HG03432 (cell line): Measurements from ENCODE around the gene RAMP2.

ENCODE experiments used
- ATAC-seq: cut with Tn5 transposase; IDR thresholded peaks from one replicate; pipeline ENCODE4 v1.9.1; 2021; ENCODE audit warnings: mild to moderate bottlenecking, moderate library complexity; ENCODE audit not compliant: unreplicated experiment

Gene RAMP2

GRCh38 chr17:42791948-42792347 lies 30.9 kb downstream of the RAMP2 start:
- no peak for ATAC-seq

DNA sequence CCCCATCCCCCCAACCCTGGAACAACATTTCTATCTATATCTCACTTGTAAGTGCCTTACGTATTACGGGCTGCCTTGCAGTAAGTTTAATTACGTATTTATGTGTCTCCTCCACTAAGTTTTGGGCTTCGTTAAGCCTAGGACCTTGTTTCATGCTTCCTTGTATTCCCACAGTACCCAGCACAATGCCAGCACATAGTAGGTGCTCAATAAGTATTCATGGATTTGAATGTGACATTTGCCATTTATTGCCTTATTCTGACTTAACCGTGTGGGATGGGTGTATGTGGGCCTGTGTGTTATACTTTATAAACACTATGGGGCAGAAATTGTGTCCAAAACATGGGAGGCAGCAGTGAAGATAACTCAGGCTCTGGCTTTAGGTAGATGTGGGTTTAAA lies 31.5 kb downstream of the RAMP2 start:
- ATAC-seq: no peak

DNA sequence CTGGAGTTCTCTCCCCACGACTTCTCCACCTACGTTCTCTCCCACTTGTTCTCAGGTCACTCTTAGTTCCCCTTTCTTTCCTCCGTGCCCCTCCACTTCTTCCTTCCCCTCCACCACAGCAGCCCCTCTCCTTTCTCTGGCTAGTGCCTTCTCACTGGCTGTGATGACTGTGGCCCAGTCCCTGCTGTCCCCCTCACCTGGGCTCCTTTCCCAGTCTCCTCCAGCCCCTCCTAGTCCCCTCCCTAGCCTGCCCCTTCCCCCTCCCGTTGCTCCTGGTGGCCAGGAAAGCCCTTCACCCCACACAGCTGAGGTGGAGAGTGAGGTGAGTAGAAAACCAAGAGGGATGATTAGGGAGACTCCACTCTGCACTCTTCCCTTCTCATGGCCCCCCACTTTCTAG lies 34.0 kb downstream of the RAMP2 start:
- ATAC-seq: no peak

GRCh38 chr17:42795465-42795864 lies 34.4 kb downstream of the RAMP2 start:
- no peak for ATAC-seq

DNA sequence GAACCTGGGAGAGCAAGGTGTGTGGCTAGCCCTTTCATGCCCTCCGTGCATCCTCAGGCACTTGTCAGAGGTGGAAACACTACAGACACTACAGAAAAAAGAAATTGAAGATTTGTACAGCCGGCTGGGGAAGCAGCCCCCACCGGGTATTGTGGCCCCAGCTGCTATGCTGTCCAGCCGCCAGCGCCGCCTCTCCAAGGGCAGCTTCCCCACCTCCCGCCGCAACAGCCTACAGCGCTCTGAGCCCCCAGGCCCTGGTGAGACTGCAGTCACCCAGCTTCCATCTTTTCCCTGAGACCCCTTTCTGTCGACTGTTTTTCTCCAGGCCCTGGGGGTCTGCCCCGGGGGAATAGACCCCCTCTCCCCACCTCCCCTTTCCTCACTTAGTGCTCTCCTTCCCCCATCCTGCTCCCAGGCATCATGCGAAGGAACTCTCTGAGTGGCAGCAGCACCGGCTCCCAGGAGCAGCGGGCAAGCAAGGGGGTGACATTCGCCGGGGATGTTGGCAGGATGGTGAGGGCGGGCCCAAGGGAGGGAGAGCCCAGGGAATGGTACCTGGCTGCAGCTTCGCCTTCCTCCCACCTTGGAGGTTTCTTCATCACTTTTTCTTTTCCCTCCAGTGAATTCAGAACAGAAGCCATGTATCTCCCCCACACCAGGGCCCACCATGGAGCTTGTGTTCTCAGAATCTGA lies 35.2 kb downstream of the RAMP2 start:
- no peak for ATAC-seq

DNA sequence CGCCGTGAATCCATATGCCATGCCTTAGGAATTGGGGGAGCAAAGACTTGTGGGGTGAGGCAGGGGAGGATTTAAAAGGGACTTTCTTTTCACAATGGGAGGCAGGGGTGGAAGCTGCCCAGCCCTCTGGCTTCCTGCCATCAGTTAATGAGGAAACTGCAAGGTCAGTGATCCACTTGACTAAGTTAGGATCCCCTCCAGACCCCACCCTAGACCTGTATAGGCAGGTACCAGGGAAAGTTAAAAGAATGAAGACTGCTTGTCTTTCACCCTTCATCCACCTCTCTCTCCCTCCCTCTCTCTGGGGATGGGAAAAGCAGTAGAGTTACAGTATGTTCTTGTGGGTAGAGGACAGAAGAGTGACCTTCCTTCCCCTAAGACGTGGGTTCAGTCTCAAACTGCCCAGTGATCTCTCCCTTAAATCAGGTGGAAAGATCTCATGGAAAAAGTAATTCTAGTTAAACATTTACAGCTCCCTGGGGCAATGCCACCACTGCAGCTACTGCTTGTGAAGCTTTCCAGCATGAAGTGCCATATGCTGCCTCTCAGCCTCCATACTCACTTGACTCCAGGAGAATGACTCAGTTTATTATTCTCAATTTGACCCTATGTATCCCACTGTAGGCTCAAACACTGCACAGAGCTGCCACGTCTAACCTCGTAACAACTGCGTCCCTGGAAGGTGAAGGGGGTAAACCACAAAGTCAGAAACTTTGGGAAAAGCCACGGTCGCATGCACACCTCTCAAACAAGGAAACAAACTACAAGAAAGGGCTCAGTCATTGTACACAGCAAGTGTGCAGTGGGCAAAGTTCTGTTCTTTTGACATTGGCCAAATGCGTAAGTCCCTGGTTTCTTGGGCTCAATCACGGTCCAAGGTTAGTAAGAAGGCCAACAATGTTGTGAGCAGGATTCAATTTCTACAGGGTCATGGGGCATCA lies 36.3 kb downstream of the RAMP2 start:
- no peak for ATAC-seq

DNA sequence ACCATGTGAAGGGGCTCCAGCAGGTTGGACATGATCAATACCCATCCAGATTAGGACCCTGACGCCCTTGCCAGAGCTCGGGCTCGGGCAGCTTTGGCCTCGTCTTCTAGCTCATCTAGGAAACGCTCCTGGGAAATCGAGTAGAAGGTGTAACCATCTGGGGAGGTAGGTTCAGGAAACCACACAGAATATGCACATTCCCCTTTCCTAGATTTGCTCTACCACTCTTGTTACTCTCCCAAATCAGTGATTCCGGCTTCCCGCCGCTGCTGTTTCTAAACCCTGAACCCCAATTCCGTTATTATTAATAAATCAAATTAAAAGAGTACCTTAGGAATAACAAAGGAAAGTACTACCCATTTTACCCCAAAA lies 37.0 kb downstream of the RAMP2 start:
- no peak for ATAC-seq

DNA sequence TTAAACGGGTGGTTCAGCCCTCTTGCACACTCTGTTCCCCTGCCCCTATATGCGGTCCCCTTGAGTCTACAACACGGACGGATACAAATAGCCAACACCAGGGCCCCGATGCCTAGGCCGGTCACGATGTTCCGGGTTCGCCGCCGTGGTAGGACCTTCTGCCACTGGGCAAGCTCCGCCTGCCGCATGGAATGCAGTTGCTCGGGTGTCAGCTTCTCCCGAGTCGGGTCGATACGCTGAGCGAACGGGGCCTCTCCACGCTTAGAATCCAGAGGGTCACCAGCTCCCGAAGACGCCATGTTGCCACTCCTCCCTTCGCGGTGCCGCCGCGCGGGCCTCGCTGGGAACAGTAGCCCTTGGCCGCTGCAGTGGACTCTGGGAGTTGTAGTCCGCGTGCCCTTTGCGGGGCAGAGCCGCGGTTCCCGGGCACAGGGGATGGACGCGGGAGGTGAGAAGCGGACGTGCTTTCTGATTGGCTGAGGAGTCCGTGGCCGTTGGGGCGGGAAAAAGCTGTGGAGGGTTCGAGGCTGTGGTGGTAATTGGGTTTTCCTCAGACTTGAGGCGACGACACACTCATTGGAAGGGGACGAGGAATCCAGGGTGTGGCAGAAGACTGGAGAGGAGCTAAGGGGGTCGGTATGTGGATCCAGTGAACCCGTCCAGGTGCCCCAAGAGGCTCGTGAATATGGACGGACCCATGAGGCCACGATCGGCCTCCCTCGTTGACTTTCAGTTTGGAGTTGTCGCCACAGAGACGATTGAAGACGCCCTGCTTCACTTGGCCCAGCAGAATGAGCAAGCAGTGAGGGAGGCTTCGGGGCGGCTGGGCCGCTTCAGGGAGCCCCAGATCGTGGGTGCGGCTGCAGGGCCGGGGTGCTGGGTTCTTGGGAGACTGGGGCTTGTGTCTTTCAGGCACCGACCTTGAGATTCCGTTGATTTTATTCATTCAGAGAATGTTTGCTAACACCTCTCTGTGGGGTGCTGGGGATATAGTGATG lies 37.7 kb downstream of the RAMP2 start, which contains the start of the genes CNTD1 and COA3:
TSS of gene CNTD1 (plus strand) at position 479 of the 998 bp plus-strand sequence. CDS start at position 686, 207 bp downstream.
TSS of gene COA3 (minus strand) at position 322 of the 998 bp plus-strand sequence. CDS start at position 299, 23 bp downstream.
- ATAC-seq: peak; percentile 77

GRCh38 chr17:42803074-42803883 lies 42.3 kb downstream of the RAMP2 start:
- ATAC-seq: no peak

DNA sequence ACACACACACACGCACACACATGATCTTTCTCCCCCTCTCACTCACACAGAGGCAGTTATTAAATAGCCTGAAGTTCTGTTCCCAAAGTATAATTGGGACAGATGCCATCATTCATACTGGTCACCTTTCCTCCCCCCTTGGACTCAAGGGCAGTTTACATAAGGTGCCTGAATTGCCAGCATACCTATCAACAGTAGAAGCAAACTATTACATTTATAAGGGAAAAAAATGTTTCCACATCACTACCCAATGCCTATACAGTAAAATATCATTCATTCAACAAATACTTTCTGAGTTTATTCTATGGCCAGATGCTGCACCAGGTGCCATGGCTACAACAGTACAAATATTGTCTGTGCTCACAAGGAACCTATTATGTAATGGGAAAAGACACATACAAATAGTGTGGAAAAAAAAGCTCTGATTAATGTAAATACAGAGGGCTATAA lies 43.9 kb downstream of the RAMP2 start:
- ATAC-seq: no peak

GRCh38 chr17:42806249-42806648 lies 45.2 kb downstream of the RAMP2 start:
- no peak for ATAC-seq

- no peak for ATAC-seq
These were observed 48.2 kb downstream of the RAMP2 start for GRCh38 chr17:42809250-42809649.
